ENCODE data around the gene NFATC3. TPM values are rescaled to one million over a fixed set of nuclear protein-coding genes. Genes with fewer than 3 reads are reported as not detected.
A peak's percentile ranks its signal among the peaks of the same experiment; 100 is the strongest.

Gene NFATC3
- total RNA-seq, 1 experiment from 2014 or later, result 22.9 TPM

GRCh38 chr16:68236137-68236825 is 151.1 kb downstream of the NFATC3 start:
- DNase-seq, result peak; percentile 95
- Histone ChIP-seq H3K27me3 (ENCODE audit: control insufficient read depth, insufficient read depth, low read length) (peaks cover 4% of the 10 kb centered on the region; the same call in 1 of the 2 replicates), H3K36me3 (replicated peaks; ENCODE audit: control insufficient read depth, insufficient read depth, low read length) (peaks cover 14% of the 10 kb centered on the region), H3K4me3 (ENCODE audit: insufficient read depth, low read depth, low read length) (peak overlapping the region; percentile 78)

GRCh38 chr16:68236826-68237242 is 151.7 kb downstream of the NFATC3 start:
- Histone ChIP-seq H3K27me3 (ENCODE audit: control insufficient read depth, insufficient read depth, low read length) (peaks cover 4% of the 10 kb centered on the region; the same call in 1 of the 2 replicates), H3K36me3 (replicated peaks; ENCODE audit: control insufficient read depth, insufficient read depth, low read length) (peaks cover 9% of the 10 kb centered on the region), H3K4me3 (ENCODE audit: insufficient read depth, low read depth, low read length) (peak overlapping the region; percentile 78)
- DNase-seq, result peak; percentile 81

GRCh38 chr16:68237243-68238028 is 152.3 kb downstream of the NFATC3 start:
- peak overlapping the region; percentile 78 for H3K4me3 ChIP-seq (ENCODE audit: insufficient read depth, low read depth, low read length)
- peak; percentile 99 for DNase-seq
- H3K36me3 ChIP-seq (replicated peaks; ENCODE audit: control insufficient read depth, insufficient read depth, low read length), result peaks cover 4% of the 10 kb centered on the region

GRCh38 chr16:68238029-68238345 is 152.8 kb downstream of the NFATC3 start:
- no peak for DNase-seq
- Histone ChIP-seq H3K27me3 (ENCODE audit: control insufficient read depth, insufficient read depth, low read length) (peaks cover 4% of the 10 kb centered on the region; the same call in 1 of the 2 replicates), H3K36me3 (replicated peaks; ENCODE audit: control insufficient read depth, insufficient read depth, low read length) (peaks cover 4% of the 10 kb centered on the region), H3K4me3 (ENCODE audit: insufficient read depth, low read depth, low read length) (peak overlapping the region; percentile 50)

More at GRCh38 chr16:68237243-68238028, 152.3 kb downstream of the NFATC3 start:
- H3K27me3 ChIP-seq (ENCODE audit: control insufficient read depth, insufficient read depth, low read length), result peaks cover 4% of the 10 kb centered on the region; the same call in 1 of the 2 replicates

DNA sequence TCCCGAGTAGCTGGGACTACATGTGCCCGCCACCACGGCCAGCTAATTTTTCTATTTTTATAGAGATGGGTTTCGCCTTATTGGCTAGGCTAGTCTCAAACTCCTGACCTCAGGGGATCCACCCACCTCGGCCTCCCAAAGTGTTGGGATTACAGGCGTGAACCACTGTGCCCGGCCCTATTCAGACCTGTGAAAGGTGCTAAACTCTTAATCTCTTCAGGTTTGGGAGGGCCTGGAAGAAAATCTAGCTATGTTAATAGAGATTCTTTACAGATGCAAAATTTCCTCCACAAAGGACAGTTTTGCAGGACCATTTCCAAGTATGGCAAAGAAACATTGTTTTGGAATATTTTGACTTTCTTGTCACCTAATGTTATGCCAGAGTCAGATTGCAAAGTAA is 156.9 kb downstream of the NFATC3 start:
- Histone ChIP-seq H3K27me3 (ENCODE audit: control insufficient read depth, insufficient read depth, low read length) (peaks cover 18% of the 10 kb centered on the region), H3K4me3 (ENCODE audit: insufficient read depth, low read depth, low read length) (no peak overlapping the region), H3K36me3 (replicated peaks; ENCODE audit: control insufficient read depth, insufficient read depth, low read length) (no peaks in the 10 kb centered on the region)
- no peak for DNase-seq

DNA sequence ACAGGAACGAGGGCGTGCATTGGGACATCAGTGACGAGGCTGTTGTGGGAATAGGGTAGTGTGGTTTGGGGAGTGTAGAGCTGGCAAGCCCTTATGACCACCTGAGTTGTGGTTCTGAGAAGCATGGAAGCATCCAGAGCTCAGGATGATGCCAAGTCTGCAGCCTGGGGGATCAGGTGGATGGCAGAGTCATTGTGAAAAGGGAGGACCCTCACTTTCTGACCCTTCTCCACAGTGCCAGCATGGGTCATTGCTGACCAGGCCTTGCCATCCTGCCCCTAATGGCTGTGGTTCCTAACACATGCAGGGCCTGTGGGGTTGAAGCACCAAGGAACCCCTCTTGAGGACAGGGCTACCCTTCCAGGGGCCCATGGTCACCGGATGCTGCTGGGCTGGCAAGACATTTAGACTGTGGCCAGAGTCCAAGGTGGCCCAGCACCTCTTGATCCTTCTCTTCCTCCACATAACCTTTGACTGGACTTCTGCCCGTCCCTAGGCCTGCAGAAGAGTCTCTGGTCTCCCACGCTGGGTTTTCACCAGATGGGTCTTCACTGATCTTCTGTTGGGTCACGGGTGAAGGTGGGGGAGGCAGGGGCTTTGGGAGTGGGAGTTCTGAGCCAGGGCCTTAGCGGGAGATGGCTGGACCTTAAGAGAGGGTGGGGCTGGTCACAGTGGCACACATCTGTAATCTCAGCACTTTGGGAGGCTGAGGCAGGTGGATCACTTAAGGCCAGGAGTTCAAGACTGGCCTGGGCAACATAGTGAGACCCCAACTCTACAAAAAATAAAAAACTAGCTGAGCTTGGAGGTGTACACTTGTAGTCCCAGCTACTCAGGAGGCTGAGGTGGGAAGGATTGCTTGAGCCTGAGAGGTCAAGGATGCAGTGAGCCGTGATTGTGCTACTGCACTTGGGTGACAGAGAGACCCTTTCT is 158.0 kb downstream of the NFATC3 start:
- Histone ChIP-seq H3K4me3 (ENCODE audit: insufficient read depth, low read depth, low read length) (no peak overlapping the region), H3K36me3 (replicated peaks; ENCODE audit: control insufficient read depth, insufficient read depth, low read length) (no peaks in the 10 kb centered on the region), H3K27me3 (ENCODE audit: control insufficient read depth, insufficient read depth, low read length) (peaks cover 18% of the 10 kb centered on the region)
- peak; percentile 7 for DNase-seq

GRCh38 chr16:68244481-68244902 is 159.3 kb downstream of the NFATC3 start:
- DNase-seq, result no peak
- Histone ChIP-seq H3K36me3 (replicated peaks; ENCODE audit: control insufficient read depth, insufficient read depth, low read length) (no peaks in the 10 kb centered on the region; the same call in 1 of the 2 replicates), H3K4me3 (ENCODE audit: insufficient read depth, low read depth, low read length) (peak overlapping the region; percentile 86), H3K27me3 (ENCODE audit: control insufficient read depth, insufficient read depth, low read length) (peaks cover 18% of the 10 kb centered on the region)

DNA sequence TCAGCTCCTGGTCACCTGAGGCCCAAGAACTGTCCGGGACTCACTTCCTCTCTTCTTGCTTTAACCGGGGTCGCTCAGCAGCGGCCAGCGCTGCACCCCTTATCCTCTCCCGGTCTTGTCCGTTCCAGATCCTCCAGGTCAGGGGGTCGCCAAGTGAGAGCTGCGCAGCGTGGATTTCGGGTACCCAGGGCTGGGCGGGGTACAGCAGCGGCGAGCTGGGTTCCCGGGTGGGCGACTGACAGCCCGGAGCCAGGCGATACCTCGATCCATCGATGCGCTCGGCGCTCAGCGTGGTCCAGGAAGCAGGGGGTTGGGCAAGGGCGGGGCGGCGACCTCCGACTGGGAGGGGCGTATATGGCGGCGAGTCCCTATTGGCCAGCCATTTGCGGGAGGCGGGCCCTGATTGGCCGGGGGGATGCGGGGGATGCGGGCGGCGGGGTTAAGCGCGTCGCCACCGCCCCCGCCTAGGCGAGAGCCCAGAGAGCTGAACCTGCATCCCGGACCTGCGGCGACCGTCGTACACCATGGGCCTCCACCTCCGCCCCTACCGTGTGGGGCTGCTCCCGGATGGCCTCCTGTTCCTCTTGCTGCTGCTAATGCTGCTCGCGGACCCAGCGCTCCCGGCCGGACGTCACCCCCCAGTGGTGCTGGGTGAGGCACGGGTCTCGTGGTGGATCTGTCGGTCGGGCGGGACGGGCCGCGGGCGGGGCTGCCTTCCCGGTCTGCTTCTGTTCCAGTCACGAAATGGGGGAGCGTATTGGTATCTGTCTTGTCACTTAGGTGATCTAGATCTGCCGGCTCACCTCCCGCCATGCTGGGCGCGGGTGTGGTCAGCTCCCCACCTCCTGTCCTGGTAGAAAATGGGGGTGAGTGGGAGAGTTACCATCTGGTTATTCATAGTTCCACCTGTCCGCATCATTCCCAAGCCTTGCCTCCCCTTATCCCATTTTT is 160.0 kb downstream of the NFATC3 start, which contains the start of gene PLA2G15:
Gene PLA2G15, plus strand, starts transcription at position 471 of the 951 bp plus-strand sequence. Its CDS starts 54 bp downstream, at position 525.
- peak; percentile 100 for DNase-seq
- no peaks in the 10 kb centered on the region; the same call in 1 of the 2 replicates for H3K36me3 ChIP-seq (replicated peaks; ENCODE audit: control insufficient read depth, insufficient read depth, low read length)
- H3K27me3 ChIP-seq (ENCODE audit: control insufficient read depth, insufficient read depth, low read length), result peaks cover 18% of the 10 kb centered on the region
- H3K4me3 ChIP-seq (ENCODE audit: insufficient read depth, low read depth, low read length), result peak within 1 kb of the TSS; percentile 86

- no peaks in the 10 kb centered on the region; the same call in 1 of the 2 replicates for H3K36me3 ChIP-seq (replicated peaks; ENCODE audit: control insufficient read depth, insufficient read depth, low read length)
- H3K27me3 ChIP-seq (ENCODE audit: control insufficient read depth, insufficient read depth, low read length), result peaks cover 18% of the 10 kb centered on the region
- DNase-seq, result peak; percentile 16
- H3K4me3 ChIP-seq (ENCODE audit: insufficient read depth, low read depth, low read length), result no peak overlapping the region
Observed at GRCh38 chr16:68246121-68246520, 161.0 kb downstream of the NFATC3 start.

DNA sequence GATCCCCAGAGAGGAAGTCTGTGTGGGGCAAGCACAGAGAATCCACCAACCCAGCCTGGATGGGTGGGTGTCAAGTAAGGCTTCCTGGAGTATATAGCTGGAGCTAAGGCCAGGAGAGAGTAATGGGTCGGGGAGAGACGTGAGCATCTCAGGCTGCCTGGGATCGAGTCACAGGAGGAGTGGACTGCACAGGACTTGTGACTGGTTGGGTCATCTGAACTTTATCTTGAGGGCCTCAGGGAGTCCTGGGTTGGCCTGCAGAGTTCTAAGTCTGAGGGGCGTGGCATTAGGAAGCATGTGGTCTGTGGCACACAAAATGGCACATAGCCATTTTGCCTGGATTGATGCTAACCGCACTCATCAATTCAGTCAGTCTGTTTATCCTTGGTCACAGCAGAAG is 161.5 kb downstream of the NFATC3 start:
- no peaks in the 10 kb centered on the region; the same call in 1 of the 2 replicates for H3K36me3 ChIP-seq (replicated peaks; ENCODE audit: control insufficient read depth, insufficient read depth, low read length)
- no peak overlapping the region for H3K4me3 ChIP-seq (ENCODE audit: insufficient read depth, low read depth, low read length)
- no peak for DNase-seq
- H3K27me3 ChIP-seq (ENCODE audit: control insufficient read depth, insufficient read depth, low read length), result peaks cover 18% of the 10 kb centered on the region

DNA sequence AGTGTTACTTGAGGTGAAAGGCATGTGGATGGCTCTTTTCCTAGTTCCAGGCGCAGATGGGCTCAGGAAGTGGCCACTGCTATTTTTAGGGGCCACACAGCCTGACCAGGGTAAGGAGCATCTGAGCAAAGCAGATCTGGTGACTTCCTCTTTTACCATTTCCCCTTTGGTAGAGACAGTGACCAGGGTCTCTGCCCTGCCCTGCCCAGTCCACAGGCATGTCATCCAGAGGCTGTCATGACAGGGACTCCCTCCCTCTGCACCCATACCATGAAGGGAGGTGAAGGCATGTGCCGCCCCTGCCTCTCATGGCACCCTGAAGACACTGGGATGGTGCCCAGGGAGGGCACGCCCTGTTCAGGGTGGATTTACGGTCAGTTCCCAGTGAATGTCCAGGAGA is 162.2 kb downstream of the NFATC3 start:
- H3K4me3 ChIP-seq (ENCODE audit: insufficient read depth, low read depth, low read length), result no peak overlapping the region
- no peak for DNase-seq
- H3K36me3 ChIP-seq (replicated peaks; ENCODE audit: control insufficient read depth, insufficient read depth, low read length), result no peaks in the 10 kb centered on the region; the same call in 1 of the 2 replicates
- peaks cover 18% of the 10 kb centered on the region for H3K27me3 ChIP-seq (ENCODE audit: control insufficient read depth, insufficient read depth, low read length)

DNA sequence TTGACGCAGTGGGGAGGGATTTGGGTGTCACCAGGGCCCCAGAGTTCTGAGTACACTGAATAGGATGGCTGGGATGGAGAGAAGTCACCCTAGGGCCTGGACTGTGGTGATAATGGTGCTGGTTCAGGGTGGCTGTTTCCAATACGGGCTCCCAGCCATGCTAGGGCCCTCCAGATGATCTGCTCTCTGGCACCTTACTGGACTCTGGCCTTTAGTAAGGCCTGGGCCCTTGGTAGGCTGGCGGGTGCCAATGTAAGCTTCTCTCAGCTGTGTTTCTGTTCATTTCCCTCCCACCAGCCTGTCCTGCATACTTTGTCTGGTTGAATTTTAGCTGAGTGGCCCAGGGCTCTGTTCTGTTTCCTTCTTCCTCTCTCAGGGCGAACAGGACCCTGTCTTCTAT is 162.8 kb downstream of the NFATC3 start:
- H3K36me3 ChIP-seq (replicated peaks; ENCODE audit: control insufficient read depth, insufficient read depth, low read length), result no peaks in the 10 kb centered on the region; the same call in 1 of the 2 replicates
- no peak overlapping the region for H3K4me3 ChIP-seq (ENCODE audit: insufficient read depth, low read depth, low read length)
- peaks cover 18% of the 10 kb centered on the region for H3K27me3 ChIP-seq (ENCODE audit: control insufficient read depth, insufficient read depth, low read length)
- no peak for DNase-seq

- peak; percentile 17 for DNase-seq
- Histone ChIP-seq H3K4me3 (ENCODE audit: insufficient read depth, low read depth, low read length) (no peak overlapping the region), H3K36me3 (replicated peaks; ENCODE audit: control insufficient read depth, insufficient read depth, low read length) (no peaks in the 10 kb centered on the region; the same call in 1 of the 2 replicates), H3K27me3 (ENCODE audit: control insufficient read depth, insufficient read depth, low read length) (peaks cover 13% of the 10 kb centered on the region)
Observed at GRCh38 chr16:68249371-68249770, 164.2 kb downstream of the NFATC3 start.
